SK-N-SH treated with all-trans-retinoic acid at 6 μM for 48 hours (cell line): ENCODE data around the gene TLL1.

ENCODE experiments used
- ATAC-seq: fragments of 200-7000 bp; cut with Tn5 transposase; 3 replicates; pipeline ENCODE4 v1.9.1; 2020; ENCODE audit warnings: mild to moderate bottlenecking, moderate library complexity
- ARNTL ChIP-seq: fragments of 450-650 bp; formaldehyde crosslinking; IDR thresholded peaks from 2 replicates; pipeline ENCODE4 v1.5.0; 2020; ENCODE audit warnings: low read depth, mild to moderate bottlenecking, moderate library complexity, borderline replicate concordance
- BACH2 ChIP-seq: fragments of 250-450 bp; sonication (Bioruptor Pico); IDR thresholded peaks from 2 replicates; pipeline ENCODE4 v1.9.0; 2021; ENCODE audit warnings: mild to moderate bottlenecking, borderline replicate concordance
- CSDC2 ChIP-seq: fragments of 250-450 bp; sonication (Bioruptor Pico); IDR thresholded peaks from 2 replicates; pipeline ENCODE4 v1.5.0; 2020; ENCODE audit warnings: mild to moderate bottlenecking, moderate library complexity
- POU6F1 ChIP-seq: fragments of 250-450 bp; sonication (Bioruptor Pico); IDR thresholded peaks from 2 replicates; pipeline ENCODE4 v1.8.0; 2021; ENCODE audit warnings: low read depth, mild to moderate bottlenecking, moderate library complexity, borderline replicate concordance
- RARB ChIP-seq: fragments of 250-450 bp; sonication (Bioruptor Pico); IDR thresholded peaks from 2 replicates; pipeline ENCODE4 v1.8.0; 2021; ENCODE audit warnings: mild to moderate bottlenecking, moderate library complexity
- SNAI2 ChIP-seq: fragments of 250-450 bp; sonication (Bioruptor Pico); IDR thresholded peaks from 2 replicates; pipeline ENCODE4 v1.5.0; 2020; ENCODE audit warnings: mild to moderate bottlenecking, moderate library complexity
- TCF4 ChIP-seq: fragments of 250-450 bp; sonication (Bioruptor Pico); IDR thresholded peaks from 2 replicates; pipeline ENCODE4 v1.8.0; 2021; ENCODE audit warnings: mild to moderate bottlenecking, moderate library complexity, borderline replicate concordance
- TSHZ2 ChIP-seq: fragments of 250-450 bp; sonication (Bioruptor Pico); IDR thresholded peaks from 2 replicates; pipeline ENCODE4 v1.5.0; 2020; ENCODE audit warnings: mild to moderate bottlenecking, moderate library complexity
- ZC3H10 ChIP-seq: fragments of 250-450 bp; sonication (Bioruptor Pico); IDR thresholded peaks from 2 replicates; pipeline ENCODE4 v1.5.1; 2021; ENCODE audit warnings: mild to moderate bottlenecking, moderate library complexity
- ZFP3 ChIP-seq: fragments of 250-450 bp; sonication (Bioruptor Pico); IDR thresholded peaks from 2 replicates; pipeline ENCODE4 v1.5.0; 2020; ENCODE audit warnings: mild to moderate bottlenecking, moderate library complexity
- ZNF565 ChIP-seq: fragments of 450-650 bp; formaldehyde crosslinking; conservative IDR thresholded peaks from 2 replicates; pipeline ENCODE4 v1.5.0; 2020; ENCODE audit warnings: low read depth, mild to moderate bottlenecking, moderate library complexity
- ZNF70 ChIP-seq: fragments of 450-650 bp; formaldehyde crosslinking; IDR thresholded peaks from 2 replicates; pipeline ENCODE4 v1.5.0; 2020; ENCODE audit warnings: mild to moderate bottlenecking, moderate library complexity
- TF ChIP-seq, protein P1 (sequence below): fragments of 250-450 bp; sonication (Bioruptor Pico); IDR thresholded peaks from 2 replicates; pipeline ENCODE4 v1.5.1; 2020; ENCODE audit warnings: low read depth, mild to moderate bottlenecking, moderate library complexity
- TF ChIP-seq, protein P2 (sequence below): fragments of 250-450 bp; sonication (Bioruptor Pico); IDR thresholded peaks from 2 replicates; pipeline ENCODE4 v1.5.1; 2021; ENCODE audit warnings: mild to moderate bottlenecking, moderate library complexity

TLL1 gene

GRCh38 chr4:165921546-165921945 is 48.5 kb downstream of the TLL1 start:
- no peak for ATAC-seq
- no peak for TF ChIP-seq ZNF70
- no peak for TF ChIP-seq ZNF565
- TF ChIP-seq TSHZ2 (CRISPR knock-in tag) = no peak
- TF ChIP-seq ZC3H10 (CRISPR knock-in tag) = no peak
- TF ChIP-seq ARNTL (CRISPR knock-in tag) = no peak
- TF ChIP-seq, protein P1, sequence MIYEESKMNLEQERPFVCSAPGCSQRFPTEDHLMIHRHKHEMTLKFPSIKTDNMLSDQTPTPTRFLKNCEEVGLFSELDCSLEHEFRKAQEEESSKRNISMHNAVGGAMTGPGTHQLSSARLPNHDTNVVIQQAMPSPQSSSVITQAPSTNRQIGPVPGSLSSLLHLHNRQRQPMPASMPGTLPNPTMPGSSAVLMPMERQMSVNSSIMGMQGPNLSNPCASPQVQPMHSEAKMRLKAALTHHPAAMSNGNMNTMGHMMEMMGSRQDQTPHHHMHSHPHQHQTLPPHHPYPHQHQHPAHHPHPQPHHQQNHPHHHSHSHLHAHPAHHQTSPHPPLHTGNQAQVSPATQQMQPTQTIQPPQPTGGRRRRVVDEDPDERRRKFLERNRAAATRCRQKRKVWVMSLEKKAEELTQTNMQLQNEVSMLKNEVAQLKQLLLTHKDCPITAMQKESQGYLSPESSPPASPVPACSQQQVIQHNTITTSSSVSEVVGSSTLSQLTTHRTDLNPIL = no peak
- no peak for TF ChIP-seq POU6F1 (CRISPR knock-in tag)

- TF ChIP-seq ZFP3 (CRISPR knock-in tag) = no peak
- TF ChIP-seq SNAI2 (CRISPR knock-in tag) = no peak
- TF ChIP-seq, protein P1 = no peak
- no peak for TF ChIP-seq ZC3H10 (CRISPR knock-in tag)
- TF ChIP-seq, protein P2, sequence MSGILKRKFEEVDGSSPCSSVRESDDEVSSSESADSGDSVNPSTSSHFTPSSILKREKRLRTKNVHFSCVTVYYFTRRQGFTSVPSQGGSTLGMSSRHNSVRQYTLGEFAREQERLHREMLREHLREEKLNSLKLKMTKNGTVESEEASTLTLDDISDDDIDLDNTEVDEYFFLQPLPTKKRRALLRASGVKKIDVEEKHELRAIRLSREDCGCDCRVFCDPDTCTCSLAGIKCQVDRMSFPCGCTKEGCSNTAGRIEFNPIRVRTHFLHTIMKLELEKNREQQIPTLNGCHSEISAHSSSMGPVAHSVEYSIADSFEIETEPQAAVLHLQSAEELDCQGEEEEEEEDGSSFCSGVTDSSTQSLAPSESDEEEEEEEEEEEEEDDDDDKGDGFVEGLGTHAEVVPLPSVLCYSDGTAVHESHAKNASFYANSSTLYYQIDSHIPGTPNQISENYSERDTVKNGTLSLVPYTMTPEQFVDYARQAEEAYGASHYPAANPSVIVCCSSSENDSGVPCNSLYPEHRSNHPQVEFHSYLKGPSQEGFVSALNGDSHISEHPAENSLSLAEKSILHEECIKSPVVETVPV (CRISPR knock-in tag) = no peak
- TF ChIP-seq ZNF70 = no peak
- TF ChIP-seq TCF4 (CRISPR knock-in tag) = no peak
- no peak for TF ChIP-seq BACH2 (CRISPR knock-in tag)
- no peak for TF ChIP-seq CSDC2
- TF ChIP-seq POU6F1 (CRISPR knock-in tag) = no peak
- no peak for ATAC-seq
These were observed 49.7 kb downstream of the TLL1 start for GRCh38 chr4:165922747-165923146.

DNA sequence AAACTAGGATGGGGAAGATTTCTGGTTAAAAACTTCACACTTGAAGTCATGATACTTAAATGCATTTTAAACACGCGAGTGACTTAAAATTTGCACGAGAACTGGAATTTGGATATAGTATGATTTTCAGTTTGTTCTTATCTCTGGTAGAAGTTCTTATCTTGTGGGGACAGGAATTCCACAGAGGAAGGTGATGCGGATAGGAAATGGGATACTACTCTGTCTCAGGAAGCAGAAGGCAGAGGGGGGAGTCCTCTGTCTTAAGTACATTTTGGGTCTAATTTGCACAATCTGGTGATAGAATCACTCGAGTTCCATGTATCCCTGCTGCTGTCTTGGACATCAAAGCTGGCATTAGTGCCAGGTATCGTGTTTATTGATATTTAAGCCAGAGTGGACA is 53.3 kb downstream of the TLL1 start:
- no peak for ATAC-seq

More for the DNA sequence above, 53.3 kb downstream of the TLL1 start:
- TF ChIP-seq ARNTL (CRISPR knock-in tag) (no peak), TSHZ2 (CRISPR knock-in tag) (no peak), RARB (no peak), POU6F1 (CRISPR knock-in tag) (no peak)
